Measurements from ENCODE around the gene CCN5.

DNA sequence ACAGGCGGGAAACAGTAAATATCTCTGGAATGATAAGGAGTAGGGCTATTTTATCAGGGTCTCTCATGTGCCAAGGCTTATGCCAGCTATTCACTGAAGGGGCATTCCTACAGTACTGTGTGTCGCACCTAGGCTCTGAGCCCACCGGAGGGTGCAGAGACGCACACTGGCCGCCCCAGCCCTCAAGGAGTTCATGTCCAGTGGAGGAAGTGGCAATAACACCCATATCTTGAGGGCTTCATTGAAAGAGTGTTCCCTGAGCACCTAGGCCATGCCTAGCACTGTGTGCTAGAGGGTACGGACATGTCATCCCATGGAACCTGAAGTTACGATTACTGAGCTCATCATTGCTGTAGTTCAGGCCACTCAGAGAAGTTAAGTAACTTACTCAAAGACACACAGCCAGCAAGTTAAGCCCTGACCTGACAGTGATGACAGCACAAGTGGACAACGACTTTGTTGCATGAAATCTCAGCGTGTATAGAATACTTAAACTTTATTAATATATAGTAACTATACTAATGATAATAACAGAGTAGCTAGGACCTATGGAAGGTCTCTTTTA is 8.7 kb downstream of the CCN5 start:
- TF ChIP-seq, protein P1, sequence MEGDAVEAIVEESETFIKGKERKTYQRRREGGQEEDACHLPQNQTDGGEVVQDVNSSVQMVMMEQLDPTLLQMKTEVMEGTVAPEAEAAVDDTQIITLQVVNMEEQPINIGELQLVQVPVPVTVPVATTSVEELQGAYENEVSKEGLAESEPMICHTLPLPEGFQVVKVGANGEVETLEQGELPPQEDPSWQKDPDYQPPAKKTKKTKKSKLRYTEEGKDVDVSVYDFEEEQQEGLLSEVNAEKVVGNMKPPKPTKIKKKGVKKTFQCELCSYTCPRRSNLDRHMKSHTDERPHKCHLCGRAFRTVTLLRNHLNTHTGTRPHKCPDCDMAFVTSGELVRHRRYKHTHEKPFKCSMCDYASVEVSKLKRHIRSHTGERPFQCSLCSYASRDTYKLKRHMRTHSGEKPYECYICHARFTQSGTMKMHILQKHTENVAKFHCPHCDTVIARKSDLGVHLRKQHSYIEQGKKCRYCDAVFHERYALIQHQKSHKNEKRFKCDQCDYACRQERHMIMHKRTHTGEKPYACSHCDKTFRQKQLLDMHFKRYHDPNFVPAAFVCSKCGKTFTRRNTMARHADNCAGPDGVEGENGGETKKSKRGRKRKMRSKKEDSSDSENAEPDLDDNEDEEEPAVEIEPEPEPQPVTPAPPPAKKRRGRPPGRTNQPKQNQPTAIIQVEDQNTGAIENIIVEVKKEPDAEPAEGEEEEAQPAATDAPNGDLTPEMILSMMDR (IDR thresholded peaks at IDR 0.05; ENCODE audit: low read depth, low read length) = no peak
- TF ChIP-seq EZH2phosphoT487 (IDR thresholded peaks at IDR 0.05; ENCODE audit: low read depth) = no peak

All from OCI-LY3 (cell line).